ENCODE results near the gene KRTAP10-1.
"Not testable (repeated sequence)": the region's sequence is repeated elsewhere in the genome, so short reads cannot be mapped to it uniquely, and the experiment has no call there.

Gene KRTAP10-1

GRCh38 chr21:44552136-44552535 is 12.1 kb upstream of the KRTAP10-1 start:
- in situ Hi-C loops (cut with HindIII; ENCODE audit: low sequenced_read_pairs): no loop called here

GRCh38 chr21:44551340-44551961 is 11.5 kb upstream of the KRTAP10-1 start, which contains the start of gene KRTAP10-2:
Gene KRTAP10-2, minus strand, starts transcription at chr21:44551505. Its CDS starts 47 bp downstream, at chr21:44551458.
- no peak for TF ChIP-seq CTCF (IDR thresholded peaks at IDR 0.05; ENCODE audit: low read depth, low read length, missing control alignments)
- H3K4me3 ChIP-seq (ENCODE audit: low read depth, low read length): no peak within 1 kb of the TSS
- no peak for DNase-seq (ENCODE audit: low read depth)
- in situ Hi-C loops (cut with HindIII; ENCODE audit: low sequenced_read_pairs): no loop called here

More at GRCh38 chr21:44552136-44552535, 12.1 kb upstream of the KRTAP10-1 start:
- no peak overlapping the region for H3K4me3 ChIP-seq (ENCODE audit: low read depth, low read length)
- no peak for TF ChIP-seq CTCF (IDR thresholded peaks at IDR 0.05; ENCODE audit: low read depth, low read length, missing control alignments)
- DNase-seq (ENCODE audit: low read depth): no peak

GRCh38 chr21:44550807-44551206 is 10.8 kb upstream of the KRTAP10-1 start:
- no peak overlapping the region for H3K4me3 ChIP-seq (ENCODE audit: low read depth, low read length)
- in situ Hi-C loops (cut with HindIII; ENCODE audit: low sequenced_read_pairs): no loop called here
- no peak for DNase-seq (ENCODE audit: low read depth)

GRCh38 chr21:44550285-44550684 is 10.3 kb upstream of the KRTAP10-1 start:
- in situ Hi-C loops (cut with HindIII; ENCODE audit: low sequenced_read_pairs); DNase-seq (ENCODE audit: low read depth); H3K4me3 ChIP-seq (ENCODE audit: low read depth, low read length): not testable (repeated sequence)

More at GRCh38 chr21:44550807-44551206, 10.8 kb upstream of the KRTAP10-1 start:
- no peak for TF ChIP-seq CTCF (IDR thresholded peaks at IDR 0.05; ENCODE audit: low read depth, low read length, missing control alignments)

- in situ Hi-C loops (cut with HindIII; ENCODE audit: low sequenced_read_pairs): no loop called here
- H3K4me3 ChIP-seq (ENCODE audit: low read depth, low read length): no peak overlapping the region
- TF ChIP-seq CTCF (IDR thresholded peaks at IDR 0.05; ENCODE audit: low read depth, low read length, missing control alignments): no peak
- DNase-seq (ENCODE audit: low read depth): no peak
Measured at GRCh38 chr21:44549525-44550211, 9.7 kb upstream of the KRTAP10-1 start.

GRCh38 chr21:44548922-44549321 is 8.9 kb upstream of the KRTAP10-1 start:
- in situ Hi-C loops (cut with HindIII; ENCODE audit: low sequenced_read_pairs): no loop called here
- H3K4me3 ChIP-seq (ENCODE audit: low read depth, low read length): no peak overlapping the region
- DNase-seq (ENCODE audit: low read depth): no peak
- TF ChIP-seq CTCF (IDR thresholded peaks at IDR 0.05; ENCODE audit: low read depth, low read length, missing control alignments): no peak

GRCh38 chr21:44548381-44548780 is 8.4 kb upstream of the KRTAP10-1 start:
- no peak for DNase-seq (ENCODE audit: low read depth)
- no peak overlapping the region for H3K4me3 ChIP-seq (ENCODE audit: low read depth, low read length)
- no peak for TF ChIP-seq CTCF (IDR thresholded peaks at IDR 0.05; ENCODE audit: low read depth, low read length, missing control alignments)
- in situ Hi-C loops (cut with HindIII; ENCODE audit: low sequenced_read_pairs): no loop called here
